H1 (cell line): ENCODE measurements around the gene MRGPRE.

ENCODE experiments used
- EP300 ChIP-seq, 2 experiments: IDR thresholded peaks; 1 replicate in 1 of 2; 2 replicates in 1 of 2; pipeline ENCODE4 v1.6.1; 2011 to 2012; ENCODE audit warnings: low read depth in 2 of 2, low read length in 2 of 2, mild to moderate bottlenecking in 2 of 2, borderline replicate concordance in 1 of 2, inconsistent platforms in 1 of 2, moderate library complexity in 1 of 2
- TF ChIP-seq, protein P1 (sequence below), 3 experiments: IDR thresholded peaks; 1 replicate in 2 of 3; 2 replicates in 1 of 3; pipeline versions ENCODE4 v1.5.1 to v1.6.1; 2011; ENCODE audit warnings: low read length in 3 of 3, mild to moderate bottlenecking in 3 of 3, inconsistent platforms in 2 of 3, low read depth in 1 of 3, moderate library complexity in 1 of 3; ENCODE audit not compliant: insufficient read depth in 1 of 3; ENCODE audit errors: control extremely low read depth in 1 of 3

DNA sequence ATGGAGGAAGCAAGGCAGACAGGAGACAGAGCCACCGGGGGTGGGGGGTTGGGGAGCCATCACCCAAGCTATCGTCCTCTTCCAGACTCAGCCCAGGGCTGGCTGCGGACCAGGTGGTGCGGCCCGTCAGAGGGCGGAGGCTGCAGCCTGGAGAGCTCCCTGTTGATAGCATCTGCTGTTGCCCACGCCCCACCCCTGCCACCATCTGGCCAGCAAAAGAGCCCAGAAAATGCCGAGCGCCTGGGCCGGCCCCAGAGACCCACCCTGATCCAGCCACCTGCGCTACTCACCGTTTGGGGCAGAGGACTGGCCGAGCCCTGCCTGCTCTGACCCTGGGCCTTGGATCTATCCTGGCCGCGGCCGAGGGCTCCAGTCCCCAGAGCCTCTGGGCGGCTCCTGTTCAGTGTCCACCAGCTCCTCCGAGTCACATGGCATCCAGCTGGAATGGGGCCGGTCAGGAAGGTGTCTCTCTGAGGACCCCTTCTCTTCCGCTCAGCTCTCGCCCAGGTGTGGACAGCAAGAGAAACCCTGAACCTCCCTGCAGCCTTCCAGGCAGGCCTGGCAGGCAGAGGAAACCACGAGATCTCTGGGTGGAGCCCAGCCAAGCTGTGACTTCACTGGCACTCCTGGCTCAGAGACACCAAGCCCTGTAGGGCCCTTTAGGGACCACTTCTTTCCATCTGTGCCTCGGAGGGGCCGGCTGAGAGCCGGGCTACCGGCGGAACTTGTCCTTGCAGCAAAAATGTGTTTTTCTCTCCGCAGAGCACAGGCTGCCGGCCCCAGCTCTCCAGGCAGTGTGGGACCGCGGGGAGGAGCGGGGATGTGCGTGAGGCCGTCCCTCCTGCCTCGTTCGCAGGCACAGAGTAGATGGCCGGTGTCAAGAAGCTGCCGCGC lies at the start of gene MRGPRE:
- no peak for TF ChIP-seq EP300 (IDR thresholded peaks at IDR 0.05; ENCODE audit: borderline replicate concordance in 1 of 2, low read depth in 2 of 2, low read length in 2 of 2)
- TF ChIP-seq, protein P1, sequence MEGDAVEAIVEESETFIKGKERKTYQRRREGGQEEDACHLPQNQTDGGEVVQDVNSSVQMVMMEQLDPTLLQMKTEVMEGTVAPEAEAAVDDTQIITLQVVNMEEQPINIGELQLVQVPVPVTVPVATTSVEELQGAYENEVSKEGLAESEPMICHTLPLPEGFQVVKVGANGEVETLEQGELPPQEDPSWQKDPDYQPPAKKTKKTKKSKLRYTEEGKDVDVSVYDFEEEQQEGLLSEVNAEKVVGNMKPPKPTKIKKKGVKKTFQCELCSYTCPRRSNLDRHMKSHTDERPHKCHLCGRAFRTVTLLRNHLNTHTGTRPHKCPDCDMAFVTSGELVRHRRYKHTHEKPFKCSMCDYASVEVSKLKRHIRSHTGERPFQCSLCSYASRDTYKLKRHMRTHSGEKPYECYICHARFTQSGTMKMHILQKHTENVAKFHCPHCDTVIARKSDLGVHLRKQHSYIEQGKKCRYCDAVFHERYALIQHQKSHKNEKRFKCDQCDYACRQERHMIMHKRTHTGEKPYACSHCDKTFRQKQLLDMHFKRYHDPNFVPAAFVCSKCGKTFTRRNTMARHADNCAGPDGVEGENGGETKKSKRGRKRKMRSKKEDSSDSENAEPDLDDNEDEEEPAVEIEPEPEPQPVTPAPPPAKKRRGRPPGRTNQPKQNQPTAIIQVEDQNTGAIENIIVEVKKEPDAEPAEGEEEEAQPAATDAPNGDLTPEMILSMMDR (IDR thresholded peaks at IDR 0.05; ENCODE audit: control extremely low read depth in 1 of 3, insufficient read depth in 1 of 3, low read depth in 1 of 3, low read length in 3 of 3): no peak
